ENCODE data around the gene CABP7.

- TF ChIP-seq CTCF (IDR thresholded peaks at IDR 0.05) = no peak
- no peak for TF ChIP-seq POLR2A (IDR thresholded peaks at IDR 0.05)
Observed at GRCh38 chr22:29742326-29742725, 22.5 kb downstream of the CABP7 start.

Data from thyroid gland (tissue), 4 donors.